Measurements from ENCODE around the gene POLH.
A peak's percentile ranks its signal among the peaks of the same experiment; 100 is the strongest.
"Not testable (repeated sequence)": the region's sequence is repeated elsewhere in the genome, so short reads cannot be mapped to it uniquely, and the experiment has no call there.

Gene POLH

GRCh38 chr6:43634702-43635303, 58.8 kb downstream of the POLH start:
- DNase-seq, result no peak

GRCh38 chr6:43635387-43636307, 59.7 kb downstream of the POLH start, which contains the start of gene MAD2L1BP:
Gene MAD2L1BP, plus strand, starts transcription at chr6:43635840. Its CDS starts 36 bp downstream, at chr6:43635876.
- DNase-seq, result peak; percentile 41

- no peak for DNase-seq
Measured at GRCh38 chr6:43636308-43636659, 60.3 kb downstream of the POLH start.

- DNase-seq, result no peak
Measured at GRCh38 chr6:43639984-43640800, 64.2 kb downstream of the POLH start.

GRCh38 chr6:43644940-43645612, 69.1 kb downstream of the POLH start, which contains the start of gene RSPH9:
Gene RSPH9, plus strand, starts transcription at chr6:43645036. Its CDS starts 63 bp downstream, at chr6:43645099.
- no peak for DNase-seq

- DNase-seq, result no peak
Measured at GRCh38 chr6:43645613-43645964, 69.6 kb downstream of the POLH start.

GRCh38 chr6:43647613-43648012, 71.6 kb downstream of the POLH start:
- DNase-seq, result no peak

- no peak for DNase-seq
Measured at GRCh38 chr6:43648248-43648647, 72.3 kb downstream of the POLH start.

- not testable (repeated sequence) for DNase-seq
Measured at GRCh38 chr6:43652822-43653221, 76.8 kb downstream of the POLH start.

- no peak for DNase-seq
Measured at GRCh38 chr6:43657221-43657802, 81.3 kb downstream of the POLH start.

- DNase-seq, result no peak
Measured at GRCh38 chr6:43658161-43658560, 82.2 kb downstream of the POLH start.

- DNase-seq, result not testable (repeated sequence)
Measured at GRCh38 chr6:43662948-43663347, 87.0 kb downstream of the POLH start.

All from NCI-H1048 (cell line).